GM18858 (cell line): Measurements from ENCODE around the gene UBE2J1.

Experiments
- ATAC-seq: cut with Tn5 transposase; IDR thresholded peaks from one replicate; pipeline ENCODE4 v1.9.1; 2021; ENCODE audit not compliant: unreplicated experiment

Gene UBE2J1

GRCh38 chr6:89368107-89368506, 15.6 kb upstream of the UBE2J1 start:
- no peak for ATAC-seq

GRCh38 chr6:89364586-89364985, 12.1 kb upstream of the UBE2J1 start:
- ATAC-seq: no peak

- ATAC-seq: no peak
Measured at GRCh38 chr6:89361171-89361570, 8.6 kb upstream of the UBE2J1 start.

GRCh38 chr6:89360415-89360999, 8.0 kb upstream of the UBE2J1 start:
- peak; percentile 60 for ATAC-seq

- ATAC-seq: no peak
Measured at GRCh38 chr6:89359561-89359960, 7.0 kb upstream of the UBE2J1 start.

- ATAC-seq: peak; percentile 37
Measured at GRCh38 chr6:89357390-89357789, 4.9 kb upstream of the UBE2J1 start.

GRCh38 chr6:89356642-89357170, 4.2 kb upstream of the UBE2J1 start:
- no peak for ATAC-seq

- no peak for ATAC-seq
Measured at GRCh38 chr6:89355511-89356194, 3.1 kb upstream of the UBE2J1 start.

- no peak for ATAC-seq
Measured at GRCh38 chr6:89353702-89354392, 1.3 kb upstream of the UBE2J1 start.

GRCh38 chr6:89353118-89353556, 615 bp upstream of the UBE2J1 start:
- ATAC-seq: no peak

- no peak for ATAC-seq
Measured at GRCh38 chr6:89351671-89352277, 748 bp downstream of the UBE2J1 start.

GRCh38 chr6:89350281-89350966, 2.1 kb downstream of the UBE2J1 start:
- peak; percentile 39 for ATAC-seq

- no peak for ATAC-seq
Measured at GRCh38 chr6:89348372-89348771, 4.2 kb downstream of the UBE2J1 start.

GRCh38 chr6:89347825-89348224, 4.7 kb downstream of the UBE2J1 start:
- ATAC-seq: no peak

- ATAC-seq: no peak
Measured at GRCh38 chr6:89346433-89346832, 6.1 kb downstream of the UBE2J1 start.

- ATAC-seq: no peak
Measured at GRCh38 chr6:89339565-89339964, 13.0 kb downstream of the UBE2J1 start.

- ATAC-seq: no peak
Measured at GRCh38 chr6:89335164-89335563, 17.4 kb downstream of the UBE2J1 start.

- ATAC-seq: no peak
Measured at GRCh38 chr6:89330910-89331309, 21.6 kb downstream of the UBE2J1 start.

GRCh38 chr6:89328976-89329375, 23.5 kb downstream of the UBE2J1 start:
- ATAC-seq: no peak

GRCh38 chr6:89324304-89324703, 28.2 kb downstream of the UBE2J1 start:
- no peak for ATAC-seq

GRCh38 chr6:89323511-89323971, 29.0 kb downstream of the UBE2J1 start:
- ATAC-seq: no peak
